ENCODE measurements around the gene XRN2.

DNA sequence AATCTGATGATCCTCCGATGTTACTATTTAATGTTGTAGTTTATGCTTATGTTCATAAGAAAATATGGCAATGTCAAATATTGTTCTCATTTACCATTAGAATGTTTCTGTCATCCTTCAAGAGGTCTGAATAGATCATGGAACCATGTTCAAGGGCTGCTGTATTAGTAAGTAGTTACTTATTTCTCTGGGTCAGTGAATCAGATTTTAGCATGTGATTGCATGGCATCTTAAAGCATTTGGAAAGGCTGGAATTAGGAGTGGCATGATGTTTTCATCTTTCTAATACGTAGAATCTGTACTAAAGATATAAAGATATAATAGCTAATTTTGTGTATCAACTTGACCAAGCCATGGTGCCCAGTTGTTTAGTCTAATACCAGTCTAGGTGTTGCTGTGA, 134.7 kb downstream of the XRN2 start:
- TF ChIP-seq, protein P1, sequence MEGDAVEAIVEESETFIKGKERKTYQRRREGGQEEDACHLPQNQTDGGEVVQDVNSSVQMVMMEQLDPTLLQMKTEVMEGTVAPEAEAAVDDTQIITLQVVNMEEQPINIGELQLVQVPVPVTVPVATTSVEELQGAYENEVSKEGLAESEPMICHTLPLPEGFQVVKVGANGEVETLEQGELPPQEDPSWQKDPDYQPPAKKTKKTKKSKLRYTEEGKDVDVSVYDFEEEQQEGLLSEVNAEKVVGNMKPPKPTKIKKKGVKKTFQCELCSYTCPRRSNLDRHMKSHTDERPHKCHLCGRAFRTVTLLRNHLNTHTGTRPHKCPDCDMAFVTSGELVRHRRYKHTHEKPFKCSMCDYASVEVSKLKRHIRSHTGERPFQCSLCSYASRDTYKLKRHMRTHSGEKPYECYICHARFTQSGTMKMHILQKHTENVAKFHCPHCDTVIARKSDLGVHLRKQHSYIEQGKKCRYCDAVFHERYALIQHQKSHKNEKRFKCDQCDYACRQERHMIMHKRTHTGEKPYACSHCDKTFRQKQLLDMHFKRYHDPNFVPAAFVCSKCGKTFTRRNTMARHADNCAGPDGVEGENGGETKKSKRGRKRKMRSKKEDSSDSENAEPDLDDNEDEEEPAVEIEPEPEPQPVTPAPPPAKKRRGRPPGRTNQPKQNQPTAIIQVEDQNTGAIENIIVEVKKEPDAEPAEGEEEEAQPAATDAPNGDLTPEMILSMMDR (conservative IDR thresholded peaks at IDR 0.05 in 1 of 2, IDR thresholded peaks at IDR 0.05 in 1 of 2; ENCODE audit: extremely low read depth in 1 of 2, insufficient read depth in 1 of 2, low read depth in 1 of 2, low read length in 2 of 2): no peak
- TF ChIP-seq EZH2 (IDR thresholded peaks at IDR 0.05; ENCODE audit: borderline replicate concordance, low read length): no peak
